KOPT-K1 (cell line): ENCODE results near the gene SPACA5.
A peak's percentile ranks its signal among the peaks of the same experiment; 100 is the strongest.
"Not testable (repeated sequence)": the region's sequence is repeated elsewhere in the genome, so short reads cannot be mapped to it uniquely, and the experiment has no call there.

Source experiments
- H3K27ac ChIP-seq: fragments of 200-600 bp; sonication (generic); 2 replicates; pipeline ENCODE4 v1.5.1; 2016; ENCODE audit warnings: antibody characterized with exemption, mild to moderate bottlenecking, low read depth, low read length; ENCODE audit not compliant: poor library complexity, severe bottlenecking
- H3K36me3 ChIP-seq: fragments of 200-600 bp; sonication (generic); 2 replicates; pipeline ENCODE4 v1.5.1; 2017; ENCODE audit warnings: antibody characterized with exemption, mild to moderate bottlenecking, low read length, moderate library complexity; ENCODE audit not compliant: insufficient read depth
- H3K9me3 ChIP-seq: fragments of 200-600 bp; sonication (generic); 2 replicates; pipeline ENCODE4 v1.5.1; 2017; ENCODE audit warnings: antibody characterized with exemption, low read length, mild to moderate bottlenecking; ENCODE audit not compliant: insufficient read depth, poor library complexity, severe bottlenecking

Gene SPACA5

DNA sequence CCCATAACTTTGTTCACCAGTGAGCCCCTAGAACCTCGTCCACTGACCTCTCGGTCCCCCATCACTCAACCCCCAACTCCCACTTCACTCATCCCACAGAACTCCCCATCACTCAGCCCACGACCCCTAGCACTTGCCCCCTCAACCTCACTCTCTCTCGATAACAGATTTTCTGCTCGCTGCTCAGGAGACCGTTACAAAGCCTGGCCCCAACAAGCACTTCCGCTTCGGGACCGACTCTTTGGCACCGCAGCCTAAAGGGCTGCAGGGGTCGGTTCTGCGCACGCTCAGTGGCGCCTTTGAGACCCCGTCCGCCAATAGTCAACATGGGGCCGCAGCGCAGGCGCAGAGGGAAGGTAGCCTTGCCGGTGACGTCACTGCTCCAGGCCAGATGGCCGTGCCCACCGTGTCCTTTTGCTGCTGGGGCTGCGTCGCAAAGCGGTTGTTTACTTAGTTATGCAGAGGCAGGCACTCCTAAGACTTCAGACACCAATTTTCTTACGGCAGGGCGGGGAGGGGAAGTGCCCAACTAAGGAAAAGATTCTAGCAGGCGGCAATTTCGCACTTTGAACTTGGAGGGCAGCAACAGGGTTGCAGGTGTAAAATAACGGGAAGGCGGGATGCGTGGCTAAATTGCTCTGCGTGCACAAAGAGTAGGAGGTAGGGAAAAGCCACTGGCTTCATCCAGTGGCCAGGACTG, 2.9 kb upstream of the SPACA5 start, which contains the start of gene ZNF182:
Gene ZNF182, minus strand, starts transcription at position 232 of the 700 bp plus-strand sequence. CDS start 1,380 bp downstream, outside the sequence.
- Histone ChIP-seq H3K27ac (peak within 1 kb of the TSS; percentile 84), H3K9me3 (no peaks in the 10 kb centered on the region)

GRCh38 chrX:48009445-48009960, 2.7 kb downstream of the SPACA5 start:
- H3K36me3 ChIP-seq, H3K27ac ChIP-seq, H3K9me3 ChIP-seq: not testable (repeated sequence)

More for the DNA sequence above, 2.9 kb upstream of the SPACA5 start, which contains the start of gene ZNF182:
- H3K36me3 ChIP-seq: peaks cover 10% of the 10 kb centered on the region; the same call in 1 of the 2 replicates

GRCh38 chrX:48016583-48017310, 10.0 kb downstream of the SPACA5 start:
- not testable (repeated sequence) for H3K27ac ChIP-seq, H3K36me3 ChIP-seq, H3K9me3 ChIP-seq

DNA sequence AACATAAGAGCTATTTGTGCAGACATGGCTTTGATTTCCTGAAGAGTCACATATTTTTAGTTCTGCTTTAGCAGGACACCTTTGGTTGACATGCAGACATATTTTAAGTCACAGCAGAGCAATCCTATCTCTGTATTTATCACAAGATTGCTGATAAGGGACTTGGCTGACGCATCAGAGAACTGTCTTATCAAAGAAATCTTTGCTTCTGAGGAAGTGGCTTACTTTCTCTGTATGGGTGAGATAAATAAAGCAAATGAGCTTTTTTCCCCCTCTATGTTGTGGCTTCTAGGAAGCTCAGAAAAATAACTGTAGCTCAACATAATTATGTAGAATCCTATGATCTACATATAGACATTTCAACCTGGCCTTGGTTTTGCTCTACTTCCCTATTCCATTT, 13.1 kb downstream of the SPACA5 start:
- H3K9me3 ChIP-seq, H3K36me3 ChIP-seq, H3K27ac ChIP-seq: not testable (repeated sequence)

- H3K27ac ChIP-seq: peak overlapping the region; percentile 91
Observed at GRCh38 chrX:48020472-48020871, 13.7 kb downstream of the SPACA5 start.

DNA sequence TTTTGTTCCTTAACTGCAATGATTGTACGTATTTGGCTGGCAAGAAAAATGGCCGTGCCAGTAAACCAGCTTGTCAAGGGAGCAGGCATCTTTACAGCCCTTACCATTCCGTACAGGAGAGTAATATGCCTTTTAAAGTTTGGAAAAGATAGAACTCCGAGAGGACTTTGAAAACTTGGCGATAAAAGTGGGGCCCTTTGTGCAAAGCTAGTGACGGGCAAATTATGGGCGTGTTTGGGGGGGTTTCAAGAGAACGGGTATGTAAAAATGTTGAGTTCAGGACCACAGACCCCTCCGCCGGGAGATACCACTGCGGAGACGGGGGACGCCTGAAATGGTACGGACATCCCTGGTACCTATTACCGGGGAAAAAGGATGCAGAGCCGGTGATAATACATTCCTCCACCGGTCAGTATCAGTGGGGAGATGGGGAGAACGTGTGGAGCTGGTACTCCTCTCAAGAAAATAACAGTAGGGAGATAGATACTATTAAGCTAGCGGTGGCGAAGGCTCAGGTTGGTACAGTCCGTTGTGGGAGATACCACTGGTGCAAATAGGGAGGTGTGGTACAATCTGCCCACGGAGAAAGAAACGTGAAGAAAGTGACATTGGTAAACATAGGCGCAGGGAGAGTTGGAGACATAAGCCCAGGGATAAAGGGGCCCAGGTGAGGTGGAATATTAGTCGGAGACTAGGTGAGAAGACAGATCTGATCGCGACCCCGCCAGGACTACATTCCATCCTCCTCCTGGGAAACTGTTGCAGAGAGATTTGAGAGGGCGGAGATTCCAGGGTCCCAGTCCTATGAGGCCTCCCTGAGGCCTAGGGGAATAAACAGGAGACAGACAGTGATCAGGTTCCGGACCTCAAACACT, 14.5 kb downstream of the SPACA5 start:
- Histone ChIP-seq H3K36me3 (no peaks in the 10 kb centered on the region), H3K27ac (peak overlapping the region; percentile 91), H3K9me3 (no peaks in the 10 kb centered on the region)

More at GRCh38 chrX:48020472-48020871, 13.7 kb downstream of the SPACA5 start:
- H3K9me3 ChIP-seq, H3K36me3 ChIP-seq: not testable (repeated sequence)

GRCh38 chrX:48022100-48022499, 15.3 kb downstream of the SPACA5 start:
- no peaks in the 10 kb centered on the region for H3K36me3 ChIP-seq
- no peak overlapping the region for H3K27ac ChIP-seq
- no peaks in the 10 kb centered on the region for H3K9me3 ChIP-seq

DNA sequence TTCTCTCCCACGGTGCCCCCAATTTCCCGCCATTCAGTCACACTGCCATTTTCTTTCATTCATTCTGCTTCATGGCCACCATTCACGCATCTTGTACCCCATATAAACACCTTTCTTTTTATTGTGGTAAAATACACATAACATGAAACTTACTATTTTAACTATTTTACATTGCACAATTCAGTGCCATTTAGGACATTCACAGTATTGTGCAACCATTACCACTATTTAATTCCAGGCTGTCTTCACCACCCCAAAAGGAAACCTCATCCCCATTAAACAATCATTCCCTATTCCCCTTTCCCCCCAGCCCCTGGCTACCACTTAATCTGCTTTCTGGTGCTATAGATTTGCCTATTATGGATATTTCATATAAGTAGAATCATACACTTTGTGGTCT, 15.9 kb downstream of the SPACA5 start:
- H3K36me3 ChIP-seq: no peaks in the 10 kb centered on the region
- H3K9me3 ChIP-seq: no peaks in the 10 kb centered on the region
- H3K27ac ChIP-seq: no peak overlapping the region

DNA sequence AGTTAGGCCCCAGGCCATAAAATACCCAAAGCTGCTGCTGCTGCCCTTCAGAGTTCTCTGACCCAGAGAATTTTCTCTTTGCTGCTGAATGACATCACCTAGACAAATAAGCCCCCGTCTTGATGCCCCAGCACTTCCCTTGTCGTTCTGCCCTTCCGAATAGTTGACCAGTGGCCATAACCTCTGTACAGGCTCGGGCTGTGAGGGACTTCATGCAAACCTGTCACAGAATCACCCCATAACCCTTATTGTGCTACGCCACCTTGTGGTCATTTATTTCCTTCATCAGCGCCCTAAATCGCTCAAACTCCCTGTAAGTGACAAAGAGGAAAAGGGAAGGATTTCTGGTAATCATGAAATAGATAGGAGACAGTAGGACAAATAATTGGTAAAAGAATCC, 18.8 kb downstream of the SPACA5 start:
- H3K27ac ChIP-seq: no peak overlapping the region
- no peaks in the 10 kb centered on the region for H3K9me3 ChIP-seq
- no peaks in the 10 kb centered on the region for H3K36me3 ChIP-seq

GRCh38 chrX:48027545-48027944, 20.8 kb downstream of the SPACA5 start:
- not testable (repeated sequence) for H3K27ac ChIP-seq

GRCh38 chrX:48028091-48028490, 21.3 kb downstream of the SPACA5 start:
- no peaks in the 10 kb centered on the region for H3K36me3 ChIP-seq
- no peaks in the 10 kb centered on the region for H3K9me3 ChIP-seq

More at GRCh38 chrX:48027545-48027944, 20.8 kb downstream of the SPACA5 start:
- not testable (repeated sequence) for H3K9me3 ChIP-seq, H3K36me3 ChIP-seq

GRCh38 chrX:48030237-48030636, 23.4 kb downstream of the SPACA5 start:
- no peaks in the 10 kb centered on the region for H3K9me3 ChIP-seq
- no peak overlapping the region for H3K27ac ChIP-seq
- H3K36me3 ChIP-seq: no peaks in the 10 kb centered on the region

More at GRCh38 chrX:48028091-48028490, 21.3 kb downstream of the SPACA5 start:
- H3K27ac ChIP-seq: no peak overlapping the region

DNA sequence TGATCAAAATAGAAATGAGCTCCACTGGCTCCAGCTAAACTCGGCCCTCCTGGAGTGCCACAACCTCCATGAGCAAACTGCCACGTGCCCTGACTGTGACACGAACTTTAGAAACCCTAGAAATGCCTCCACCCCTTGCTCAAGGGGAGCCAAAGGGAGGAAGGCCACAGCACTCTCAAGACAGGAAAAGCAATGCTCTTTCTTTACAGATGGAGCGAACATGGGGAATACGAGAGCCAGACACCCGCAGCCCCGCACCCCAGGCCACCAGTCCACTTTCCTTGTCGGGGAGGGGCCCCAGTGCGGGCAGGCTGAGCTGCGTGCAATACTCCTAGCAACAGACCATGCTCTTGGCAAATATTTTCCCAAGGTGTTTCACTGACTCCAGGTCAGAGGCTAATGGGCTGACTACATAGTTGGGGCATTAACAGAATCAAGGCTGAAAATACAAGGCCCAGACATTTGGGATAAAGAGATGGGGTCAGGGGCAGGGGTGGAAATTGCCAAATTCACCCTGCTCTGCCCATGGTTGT, 23.9 kb downstream of the SPACA5 start:
- not testable (repeated sequence) for H3K36me3 ChIP-seq, H3K27ac ChIP-seq, H3K9me3 ChIP-seq

DNA sequence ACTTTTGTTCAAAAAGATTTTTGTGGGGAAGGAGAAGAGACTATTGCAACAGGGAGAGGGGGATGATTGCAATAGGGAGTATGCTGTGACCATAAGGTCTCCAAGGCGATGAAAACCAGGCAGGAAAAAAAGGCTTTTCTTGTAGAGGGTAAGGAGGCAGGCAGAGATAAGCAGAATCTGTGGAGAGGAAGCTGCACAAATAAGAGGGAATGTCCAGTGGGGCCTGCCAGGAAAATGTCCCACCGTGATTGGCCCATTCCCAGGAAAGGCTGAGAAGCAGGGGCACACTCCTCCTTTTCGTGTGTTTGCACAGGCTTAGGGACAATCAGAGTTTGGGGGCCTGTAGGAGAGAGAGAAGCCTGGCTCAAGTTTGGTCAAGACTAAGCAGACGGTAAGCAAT, 29.1 kb downstream of the SPACA5 start:
- Histone ChIP-seq H3K36me3 (no peaks in the 10 kb centered on the region), H3K27ac (no peak overlapping the region), H3K9me3 (no peaks in the 10 kb centered on the region)
